IMR-90 (cell line): ENCODE measurements around the gene BCL2L2.

Experiments
- CTCF ChIP-seq: conservative IDR thresholded peaks from 2 replicates; pipeline ENCODE4 v1.5.1; 2012; ENCODE audit warnings: mild to moderate bottlenecking, low read depth, low read length, improper control_type of control experiment
- MXI1 ChIP-seq: IDR thresholded peaks from 2 replicates; pipeline ENCODE4 v1.6.1; 2012; ENCODE audit warnings: low read depth, mild to moderate bottlenecking, low read length, moderate library complexity, borderline replicate concordance
- POLR2A ChIP-seq: IDR thresholded peaks from 2 replicates; pipeline ENCODE4 v1.6.1; 2012; ENCODE audit warnings: mild to moderate bottlenecking, low read depth, low read length
- RAD21 ChIP-seq: IDR thresholded peaks from 2 replicates; pipeline ENCODE4 v1.6.1; 2012; ENCODE audit warnings: low read length, improper control_type of control experiment
- RCOR1 ChIP-seq: IDR thresholded peaks from 2 replicates; pipeline ENCODE4 v1.6.1; 2012; ENCODE audit warnings: mild to moderate bottlenecking, low read length, improper control_type of control experiment; ENCODE audit not compliant: insufficient replicate concordance
- USF2 ChIP-seq: fragments of 150-350 bp; IDR thresholded peaks from 2 replicates; pipeline ENCODE4 v1.6.1; 2017; ENCODE audit warnings: mild to moderate bottlenecking, antibody characterized with exemption, low read length, low read depth

- TF ChIP-seq CTCF: peak; percentile 53
- no peak for TF ChIP-seq POLR2A
- no peak for TF ChIP-seq RCOR1
- TF ChIP-seq MXI1: no peak
- no peak for TF ChIP-seq USF2
- peak; percentile 54 for TF ChIP-seq RAD21
Measured at GRCh38 chr14:23299211-23299957, 7.2 kb upstream of the BCL2L2 start.
